Limb (tissue), 2 donors: Measurements from ENCODE around the gene DDA1.

Experiments used
- DNase-seq, 2 donors: peaks; one replicate each; pipeline ENCODE4 v3.0.0-alpha.2; 2016; ENCODE audit errors: extremely low spot score in 2 of 2

The DDA1 gene

DNA sequence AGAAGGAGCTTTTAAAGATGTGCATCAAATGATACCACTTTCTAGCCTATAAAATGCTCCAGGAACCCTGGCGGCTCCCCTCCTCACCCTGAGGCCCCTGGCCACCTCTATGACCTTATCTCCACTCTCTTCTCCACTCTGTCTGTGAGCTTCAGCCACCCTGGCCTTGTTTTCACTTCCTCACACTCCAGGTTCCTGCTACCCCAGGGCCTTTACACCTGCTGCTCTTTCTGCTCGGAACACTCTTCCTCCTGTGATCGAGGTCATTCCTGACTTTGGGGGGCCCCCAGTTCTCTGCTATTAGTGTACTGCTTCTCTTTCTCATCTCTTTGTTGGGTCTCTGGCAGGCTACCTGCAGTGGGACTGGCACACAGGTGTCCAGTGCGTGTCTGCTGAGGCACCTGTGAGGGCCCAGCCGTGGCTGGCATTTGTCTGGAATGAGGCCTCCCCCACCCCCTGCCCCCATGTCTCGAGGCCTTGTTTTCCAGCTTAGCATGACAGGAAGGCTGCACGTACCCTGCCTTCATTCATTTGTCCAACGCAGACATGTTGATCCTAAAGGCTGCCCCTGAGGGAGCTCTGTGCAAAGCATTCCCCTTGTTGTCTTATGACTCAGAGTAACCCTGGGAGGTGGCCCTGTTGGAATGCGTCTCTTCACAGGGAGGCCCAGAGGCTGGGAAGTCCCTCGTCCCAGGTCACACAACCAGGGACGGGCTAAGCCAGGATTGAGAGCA is 2.3 kb downstream of the DDA1 start:
- DNase-seq = no peak

DNA sequence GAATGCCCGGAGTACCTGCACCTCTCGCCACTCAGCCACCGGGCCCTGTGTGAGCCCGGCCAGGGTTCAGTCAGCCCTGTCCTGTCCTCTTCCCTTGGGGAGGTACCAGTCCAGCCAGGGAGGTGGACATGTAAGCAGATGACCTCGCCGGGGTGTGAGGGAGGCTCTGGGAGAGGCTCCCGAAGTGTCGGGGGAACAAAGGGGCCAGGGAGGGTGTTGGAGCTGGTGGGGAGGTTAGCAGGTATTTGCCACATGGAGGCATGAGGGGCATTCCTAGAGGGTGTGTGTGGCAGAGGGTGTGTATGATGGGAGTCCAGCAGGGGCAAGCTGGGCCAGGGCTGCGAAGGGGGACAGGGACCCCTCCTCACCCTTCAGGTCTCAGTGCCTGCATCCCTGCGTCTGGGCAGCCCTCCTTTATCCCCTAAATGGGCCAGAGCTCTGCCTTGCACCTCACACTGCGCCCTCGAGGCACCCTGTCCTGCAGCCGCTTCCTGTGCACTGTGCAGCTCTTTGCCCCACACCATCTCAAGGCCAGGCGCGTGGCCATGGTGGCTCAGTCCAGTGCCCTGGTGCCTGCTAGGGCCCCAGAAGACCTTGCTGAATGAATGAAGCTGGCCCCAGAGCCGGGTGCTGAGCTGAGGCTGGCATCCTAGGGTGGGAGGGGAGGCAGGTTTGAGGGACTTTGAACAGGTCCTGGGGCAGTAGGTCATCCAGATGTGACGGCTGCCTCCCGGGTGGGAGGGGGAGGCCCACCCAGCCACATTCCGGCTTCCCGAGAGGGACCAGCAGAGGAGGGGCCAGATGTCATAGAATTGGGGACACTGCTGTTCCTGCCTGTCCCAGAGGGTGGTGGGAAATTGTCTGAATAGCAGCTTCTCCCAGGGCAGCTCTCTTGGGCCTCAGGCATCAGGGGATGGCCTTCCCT is 3.1 kb downstream of the DDA1 start:
- no peak for DNase-seq

DNA sequence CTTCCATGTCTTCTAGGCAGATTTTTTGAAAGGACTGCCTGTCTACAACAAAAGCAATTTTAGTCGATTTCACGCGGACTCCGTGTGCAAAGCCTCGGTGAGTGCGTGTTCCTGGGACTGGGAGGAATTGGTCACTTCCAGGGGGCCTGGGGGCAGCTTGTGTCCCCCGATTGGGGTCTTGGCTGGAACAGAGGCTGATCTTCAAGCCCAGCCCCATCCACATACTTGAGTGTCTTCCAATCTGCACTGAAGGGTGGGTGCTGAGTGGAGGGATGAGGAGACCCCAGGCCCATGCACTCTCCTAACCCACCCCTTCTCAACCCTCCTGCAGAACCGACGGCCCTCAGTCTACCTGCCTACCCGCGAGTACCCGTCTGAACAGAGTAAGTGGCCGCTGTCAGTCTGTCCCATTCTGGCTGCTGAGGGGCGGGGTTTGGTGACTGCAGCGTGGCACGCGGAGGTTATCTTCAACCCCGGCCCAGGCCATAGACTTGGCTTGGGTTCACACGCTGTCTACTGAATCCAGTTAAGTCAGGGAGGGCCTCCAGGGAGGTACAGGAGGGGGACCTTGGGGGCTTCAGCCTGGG is 4.7 kb downstream of the DDA1 start:
- DNase-seq = no peak

DNA sequence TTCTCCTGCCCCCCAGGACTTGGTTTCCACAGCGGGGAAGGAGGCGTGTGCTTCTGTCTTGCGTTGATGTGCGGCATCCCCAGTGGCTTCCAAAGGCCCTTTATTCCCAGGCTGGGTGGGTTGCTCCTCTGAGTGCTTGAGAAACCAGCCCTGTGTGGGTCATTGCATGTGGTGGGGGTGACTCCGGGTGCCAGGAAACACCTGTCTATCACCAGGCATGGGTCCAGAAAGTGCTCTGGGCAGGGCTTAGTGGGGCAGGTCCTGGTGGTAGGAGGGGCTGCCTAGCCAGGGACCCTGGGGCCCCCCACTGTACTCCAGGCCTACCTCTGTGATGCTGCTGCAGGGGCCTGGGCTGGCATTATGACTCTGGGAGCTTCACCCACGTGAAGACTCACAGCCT is 9.6 kb downstream of the DDA1 start:
- no peak for DNase-seq

DNA sequence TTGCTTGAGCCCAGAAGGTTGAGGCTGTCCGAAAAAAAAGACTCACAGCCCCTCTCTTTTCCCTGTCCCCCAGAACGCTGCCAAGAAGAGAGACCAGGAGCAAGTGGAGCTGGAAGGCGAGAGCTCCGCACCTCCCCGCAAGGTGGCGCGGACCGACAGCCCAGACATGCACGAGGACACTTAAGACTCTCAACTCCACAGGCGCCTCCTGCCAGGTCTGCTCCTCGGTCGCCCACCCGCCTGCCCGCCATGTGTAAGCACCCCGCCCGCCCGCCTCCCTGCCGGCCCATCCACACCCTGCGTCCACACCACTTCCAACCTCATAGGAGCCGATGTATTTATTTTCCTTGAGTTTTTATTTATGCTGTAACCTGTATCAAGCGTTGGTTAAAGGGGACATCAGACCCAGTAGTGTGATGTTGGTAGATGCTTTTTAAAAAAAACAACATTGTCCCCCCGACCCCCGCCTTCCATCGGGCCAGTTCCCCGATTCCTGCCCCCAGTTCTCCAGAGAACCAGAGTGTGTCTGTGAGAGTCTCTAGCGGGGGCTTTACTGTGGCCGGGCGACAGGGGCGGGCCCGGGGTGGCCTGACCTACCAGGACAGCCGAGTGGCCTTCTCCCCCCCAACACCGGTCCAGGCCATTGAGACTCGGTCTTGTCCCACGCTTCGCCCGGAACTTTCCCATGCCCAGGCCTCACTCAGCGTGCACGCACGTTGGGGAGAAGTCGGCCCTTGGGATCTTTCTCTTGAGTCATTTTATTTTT is 10.3 kb downstream of the DDA1 start:
- no peak for DNase-seq

DNA sequence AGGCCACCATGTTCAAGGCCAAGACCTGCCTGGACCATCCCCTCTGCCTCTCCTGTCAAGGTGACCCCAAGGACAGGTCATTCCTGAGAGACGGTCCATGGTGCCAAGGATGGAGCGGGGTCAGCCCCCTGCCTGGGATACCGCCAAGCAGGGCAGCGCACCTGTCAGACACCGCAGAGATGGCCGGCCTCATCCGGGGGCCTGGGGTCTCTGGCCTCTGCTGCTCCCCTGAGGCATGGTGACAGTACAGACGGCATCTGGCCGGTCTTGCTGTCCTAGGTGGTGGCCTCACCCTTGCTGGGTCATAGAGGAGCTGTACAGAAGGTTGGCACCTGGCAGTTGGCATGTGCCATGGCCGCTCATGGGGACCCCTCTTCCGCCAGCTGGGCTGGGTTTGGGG is 11.1 kb downstream of the DDA1 start:
- no peak for DNase-seq

DNA sequence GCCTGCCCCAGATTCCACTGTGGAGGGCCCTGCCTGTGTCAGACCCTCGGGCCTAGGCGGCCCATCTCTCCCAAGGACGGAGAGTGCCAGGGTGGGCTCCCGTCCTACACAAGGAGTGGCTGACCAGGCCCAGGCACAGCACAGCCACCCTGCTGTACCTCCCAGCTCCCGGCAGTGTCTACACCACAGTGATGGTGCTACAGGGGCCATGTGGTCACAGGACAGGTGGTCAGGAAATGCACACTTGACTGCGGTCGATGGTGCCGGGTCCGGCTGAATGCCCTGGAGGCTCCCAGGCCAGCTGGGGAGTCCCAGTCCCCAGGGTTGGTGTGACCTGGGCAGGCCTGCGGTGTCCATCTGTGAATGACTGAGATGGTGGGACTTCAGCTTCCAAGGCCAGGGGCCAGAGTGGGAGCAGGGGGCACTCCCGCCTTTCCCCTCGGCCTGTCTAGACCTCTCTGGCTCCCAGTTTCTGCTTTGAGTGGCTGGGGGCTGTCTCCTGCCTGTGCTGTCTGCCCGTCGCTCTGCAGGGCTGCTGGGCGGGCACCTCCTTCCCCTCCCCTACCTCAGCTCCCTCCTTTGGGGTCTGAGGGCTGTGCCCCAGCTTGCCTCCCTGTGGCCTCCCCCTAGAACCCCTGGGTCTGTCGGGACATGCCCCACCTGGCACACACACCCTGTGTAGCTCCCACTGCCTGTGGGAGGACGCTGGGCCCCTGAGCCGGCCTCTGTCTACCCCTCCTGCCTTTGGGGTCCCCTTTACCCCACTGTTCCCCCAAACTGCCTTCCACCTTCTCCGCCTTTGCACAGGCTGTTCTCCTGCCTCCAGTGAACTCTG is 12.5 kb downstream of the DDA1 start:
- no peak for DNase-seq

DNA sequence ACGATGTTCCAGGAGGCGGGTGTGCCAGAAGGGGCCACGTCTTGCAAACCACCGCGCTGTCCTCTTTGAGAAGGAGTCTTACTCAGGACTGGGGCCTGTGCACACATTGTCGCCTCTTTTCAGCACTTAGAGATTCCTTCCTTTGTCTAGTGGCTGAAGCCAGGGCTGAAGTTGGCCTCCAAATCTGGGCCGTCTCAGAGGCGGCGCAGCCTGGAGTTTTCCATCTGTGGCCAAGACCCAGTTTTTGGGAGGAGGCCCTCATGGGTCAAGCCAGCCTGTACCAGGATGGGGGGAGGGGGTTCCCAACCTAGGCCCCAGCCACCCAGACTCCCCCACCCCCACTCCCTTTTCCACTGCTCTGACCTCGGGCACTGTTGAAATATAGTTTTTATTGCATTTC is 13.5 kb downstream of the DDA1 start:
- DNase-seq = no peak

DNA sequence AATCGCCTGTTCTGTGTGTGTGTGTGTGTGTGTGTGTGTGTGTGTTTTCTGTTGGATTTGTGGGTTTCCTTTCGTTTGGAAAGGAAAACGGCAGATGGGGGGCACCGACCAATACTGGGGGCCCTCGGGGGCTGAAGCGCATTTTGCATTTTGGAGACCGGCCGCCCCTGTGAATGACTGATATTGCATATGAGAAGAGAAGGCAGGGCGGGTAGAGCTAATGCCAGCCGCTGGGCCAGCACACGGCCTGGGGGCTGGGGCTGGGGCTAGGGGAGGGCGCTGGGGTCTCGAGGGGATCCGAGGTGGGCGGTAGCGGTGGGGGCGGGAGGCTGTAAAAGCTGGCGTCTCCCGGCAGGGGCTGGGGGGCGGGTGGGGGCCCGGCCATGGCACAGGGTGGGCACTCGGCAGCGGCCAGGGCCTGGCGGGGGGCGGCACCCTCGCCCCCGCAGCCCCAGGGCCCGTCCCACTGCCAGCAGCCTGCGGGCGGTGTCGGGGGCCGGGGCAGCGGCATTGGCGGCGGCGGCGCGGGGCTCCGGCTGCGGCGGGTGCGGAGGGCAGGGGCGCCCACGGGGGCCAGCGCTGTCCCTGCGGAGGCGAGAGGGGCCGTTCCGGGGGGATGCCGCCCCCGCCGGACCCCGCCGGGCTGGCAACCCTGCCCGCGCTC is 14.1 kb downstream of the DDA1 start:
- DNase-seq = peak in 1 of 2 donors; percentile 41

DNA sequence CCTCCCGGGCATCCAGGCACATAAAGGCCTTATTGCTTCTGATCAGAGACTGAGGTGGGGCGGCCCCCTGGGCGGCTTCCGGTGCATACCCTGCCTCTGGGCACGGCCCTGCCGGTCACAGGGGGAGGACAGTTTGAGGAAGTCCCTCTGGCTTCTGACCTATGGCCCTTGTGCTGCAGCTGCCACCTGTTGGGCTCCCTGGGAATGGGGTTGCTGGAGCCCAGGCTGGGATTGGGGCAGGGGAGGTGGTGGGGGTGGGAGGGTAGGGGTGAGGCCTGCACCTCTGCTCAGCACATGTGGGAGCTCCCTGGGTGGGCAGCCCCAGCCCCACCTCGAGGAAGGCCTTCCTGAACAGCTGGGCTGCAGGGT is 14.6 kb downstream of the DDA1 start:
- DNase-seq = no peak

DNA sequence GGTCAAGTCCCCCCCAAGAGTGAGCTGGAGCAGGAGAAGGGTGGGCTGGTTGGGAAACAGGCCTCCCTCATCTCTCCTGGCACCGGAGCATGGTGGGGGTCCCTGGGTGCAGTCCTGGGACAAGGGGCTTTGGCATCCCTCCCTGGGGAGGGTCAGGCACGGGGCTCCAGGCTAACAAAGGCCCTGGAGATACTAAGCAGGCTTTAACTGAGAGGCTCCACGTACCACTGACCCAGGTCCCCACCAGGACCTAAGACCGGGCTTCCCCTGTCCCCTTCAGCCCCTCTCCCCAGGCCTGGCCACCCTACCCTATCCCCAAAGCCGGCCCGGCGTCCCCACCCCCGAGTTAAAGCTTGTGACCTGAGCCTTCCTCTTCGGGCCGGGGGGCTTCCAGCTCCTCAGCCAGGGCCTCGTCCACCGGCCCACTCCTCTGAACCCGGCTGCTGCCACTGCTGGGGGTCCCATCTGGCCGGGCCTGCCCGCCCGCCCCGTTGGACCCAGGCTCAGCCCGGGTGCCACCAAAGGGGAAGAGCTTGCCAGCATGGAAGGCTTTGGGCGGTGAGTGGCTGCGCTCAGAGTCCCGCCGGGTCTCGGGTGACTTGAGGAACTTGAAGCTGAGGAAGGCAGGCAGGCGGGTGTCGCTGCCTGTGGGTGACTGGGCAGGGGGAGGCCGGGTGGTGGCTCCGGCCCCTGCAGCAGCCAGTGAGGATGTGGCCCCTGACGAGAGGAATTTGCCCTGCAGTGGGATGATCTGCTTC is 15.2 kb downstream of the DDA1 start:
- DNase-seq = peak in 1 of 2 donors; percentile 31

DNA sequence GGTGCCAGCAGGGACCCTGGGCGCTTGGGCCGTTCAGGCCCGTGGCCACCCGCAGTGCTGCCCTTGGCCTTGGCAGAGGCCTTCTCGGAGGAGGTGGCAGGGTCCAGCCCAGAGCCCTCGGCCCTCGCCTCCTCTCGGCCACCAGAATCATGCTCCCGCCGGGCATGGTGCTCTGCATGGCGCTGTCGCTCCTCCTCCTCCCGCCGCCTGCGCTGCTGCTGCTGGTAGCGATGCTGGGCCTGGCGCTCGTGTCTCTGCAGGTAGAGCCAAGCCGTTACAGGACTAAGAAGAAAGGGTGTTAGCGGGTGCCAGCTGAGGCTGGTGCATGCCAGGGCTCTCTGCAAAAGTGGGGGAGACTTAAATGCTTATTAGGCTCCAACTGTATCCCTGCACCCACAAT is 15.8 kb downstream of the DDA1 start:
- DNase-seq = peak in 1 of 2 donors; percentile 29

DNA sequence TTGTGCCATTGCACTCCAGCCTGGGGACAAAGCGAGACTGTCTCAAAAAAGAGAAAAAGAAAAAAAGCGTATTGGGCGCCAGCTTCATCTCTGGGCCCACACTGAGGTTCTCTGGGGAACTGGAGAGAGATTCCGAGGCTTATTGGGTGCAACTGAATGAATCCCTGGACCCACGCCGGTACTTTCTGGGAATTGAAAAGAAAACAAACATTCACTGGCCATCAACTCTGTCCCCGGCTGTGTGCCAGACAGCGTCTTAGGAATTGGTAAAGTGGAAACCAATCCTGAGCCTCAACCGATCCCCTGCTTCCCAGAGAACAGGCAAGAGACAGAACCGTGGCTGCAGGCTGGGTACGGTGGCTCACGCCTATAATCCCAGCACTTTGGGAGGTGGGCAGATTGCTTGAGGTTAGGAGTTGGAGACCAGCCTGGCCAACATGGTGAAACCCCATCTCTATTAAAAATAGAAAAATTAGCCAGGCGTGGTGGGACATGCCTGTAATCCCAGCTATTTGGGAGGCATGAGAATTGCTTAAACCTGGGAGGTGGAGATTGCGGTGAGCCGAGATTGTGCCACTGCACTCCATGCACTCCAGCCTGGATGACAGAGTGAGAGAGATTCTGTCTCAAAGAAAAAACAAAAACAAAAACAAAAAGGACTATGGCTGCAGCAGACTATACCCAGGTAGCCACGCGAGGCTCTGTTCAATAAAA is 16.7 kb downstream of the DDA1 start:
- DNase-seq = no peak

DNA sequence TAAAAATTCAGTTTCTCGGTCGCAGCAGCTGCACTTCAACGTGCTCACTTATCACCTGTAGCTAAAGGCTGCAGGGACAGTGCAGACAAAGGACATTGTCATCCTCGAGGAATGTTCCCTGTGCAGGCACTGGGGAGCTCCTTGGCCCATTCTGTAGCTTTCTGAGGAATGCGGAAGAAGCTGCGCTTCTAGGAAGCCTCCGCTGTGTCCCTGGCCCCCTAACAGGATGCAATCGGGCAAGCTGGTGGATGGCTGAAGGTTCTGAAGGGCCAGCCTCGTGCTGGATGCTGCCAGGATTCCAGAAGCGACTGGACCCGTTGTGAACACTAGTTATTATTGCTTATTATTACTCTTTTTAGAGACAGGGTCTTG is 17.2 kb downstream of the DDA1 start:
- no peak for DNase-seq

DNA sequence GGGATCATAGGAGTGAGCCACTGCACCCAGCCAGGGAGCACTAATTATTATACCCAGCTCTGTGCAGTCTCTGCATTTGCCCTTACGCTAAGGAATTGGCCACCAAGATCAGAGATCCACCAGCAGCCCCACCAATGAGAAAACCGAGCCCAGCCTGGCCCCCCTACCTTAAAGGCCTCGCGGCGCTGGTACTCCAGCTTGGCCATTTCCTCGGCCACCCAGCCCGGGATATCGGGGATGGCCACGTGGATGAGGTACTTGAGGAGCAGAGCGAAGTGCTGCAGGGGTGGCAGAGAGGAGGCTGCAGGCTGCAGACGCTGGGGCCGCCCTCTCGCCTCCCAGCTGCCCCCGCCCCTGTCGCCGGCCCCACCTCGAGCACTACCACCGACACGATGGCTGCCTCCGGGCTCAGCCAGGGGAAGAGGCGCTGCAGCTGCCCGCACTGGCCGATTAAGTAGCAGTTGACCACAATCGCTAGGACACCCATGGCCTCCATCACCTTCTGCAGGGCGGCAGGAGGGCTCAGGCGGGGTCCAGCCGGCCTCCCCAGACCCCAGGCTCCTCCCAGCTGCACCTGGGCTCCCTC is 17.8 kb downstream of the DDA1 start:
- no peak for DNase-seq

DNA sequence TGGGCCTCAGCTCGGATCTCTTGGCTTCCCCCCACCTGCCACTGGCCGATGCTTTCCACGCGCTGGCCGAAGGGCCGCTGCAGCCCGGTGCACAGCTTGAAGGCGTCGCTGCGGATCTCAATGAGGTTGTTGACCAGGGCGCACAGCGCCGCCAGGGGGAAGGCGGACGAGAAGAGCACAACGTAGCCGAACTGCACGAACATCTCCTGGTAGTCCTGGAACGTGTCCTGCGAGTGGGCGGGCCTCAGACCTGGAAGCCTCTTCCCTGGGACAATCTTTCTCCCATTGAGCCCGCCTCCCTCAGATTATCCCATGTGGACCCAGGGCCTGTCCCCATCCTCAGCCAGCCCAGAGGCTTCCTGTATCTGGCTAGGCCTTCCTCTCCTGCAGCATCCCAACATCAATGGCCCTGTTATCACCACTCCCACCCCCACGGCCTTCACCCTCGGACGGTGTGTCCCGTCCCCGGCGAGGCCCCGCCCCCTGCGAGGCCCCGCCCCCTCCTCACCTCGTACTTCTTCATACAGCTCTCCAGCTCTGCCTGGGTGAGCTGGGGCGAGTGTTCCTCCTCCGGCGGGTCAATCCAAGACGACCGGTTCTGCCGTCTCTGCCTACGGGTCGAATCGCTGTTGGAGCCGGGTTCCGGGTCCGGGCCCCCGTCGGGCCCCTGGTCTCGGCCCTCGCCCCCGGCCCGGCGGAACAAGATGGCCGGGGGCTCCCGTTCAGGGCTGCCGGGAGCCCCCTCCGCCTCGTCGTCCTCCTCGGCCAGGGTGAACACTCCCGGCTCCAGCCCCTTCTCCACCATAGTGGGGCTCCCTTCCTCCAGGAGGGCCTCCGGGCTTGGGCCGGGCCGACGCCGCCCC is 18.5 kb downstream of the DDA1 start:
- DNase-seq = peak; percentile 30 to 69

DNA sequence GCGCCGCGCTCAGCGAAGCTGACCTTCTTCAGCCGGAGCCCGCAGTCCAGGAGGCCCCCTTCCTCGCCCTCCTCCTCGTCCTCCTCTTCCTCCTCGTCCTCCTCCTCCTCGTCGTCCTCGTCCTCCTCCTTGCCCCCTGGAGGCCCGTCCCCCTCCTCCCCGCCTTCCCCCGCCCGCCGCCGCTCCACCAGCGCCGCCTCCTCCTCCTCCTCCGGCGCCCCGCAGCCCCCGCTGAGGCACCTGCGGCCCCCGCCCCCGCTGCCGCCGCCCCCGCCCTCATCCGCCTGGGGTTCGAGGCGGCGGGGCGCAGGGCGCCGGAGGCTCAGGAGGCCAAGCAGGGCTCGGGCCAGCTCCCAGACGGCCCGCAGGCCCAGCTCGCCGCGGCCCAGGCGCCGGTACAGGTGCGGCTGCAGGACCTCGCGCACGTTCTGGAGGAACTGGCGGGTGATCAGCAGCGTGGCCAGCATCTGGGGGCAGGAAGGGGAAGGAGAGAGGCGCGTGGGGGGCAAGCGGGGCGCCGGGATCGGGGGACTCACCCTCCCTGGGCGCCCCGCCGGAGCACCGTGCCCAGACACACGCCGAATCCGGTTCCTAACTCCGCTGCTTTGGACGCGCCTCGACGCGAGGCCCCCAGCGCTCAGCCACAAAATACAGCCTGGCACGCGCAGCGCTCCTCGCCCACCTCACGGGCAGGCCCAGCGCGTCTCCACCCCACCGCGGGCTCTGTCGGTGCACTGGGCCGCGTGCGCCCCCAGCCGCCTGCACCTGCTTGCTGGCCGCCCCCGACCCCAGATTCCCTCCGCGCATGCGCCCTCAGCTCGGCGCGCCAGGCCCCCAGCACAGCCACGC is 19.4 kb downstream of the DDA1 start:
- DNase-seq = no peak
